GM12892 (cell line): ENCODE results near the gene ZBTB3.
A peak's percentile ranks its signal among the peaks of the same experiment; 100 is the strongest.

Source experiments
- DNase-seq: peaks from one replicate; pipeline ENCODE4 v3.0.0; 2011; ENCODE audit not compliant: insufficient read length
- FAIRE-seq: peaks from 2 replicates; lab custom pipeline; 2011; peaks lifted over from hg19 to GRCh38; lab: Jason Lieb, UNC
- POLR2A ChIP-seq: IDR thresholded peaks from 2 replicates; pipeline ENCODE4 v1.6.1; 2011; ENCODE audit warnings: low read depth, low read length, control low read depth
- POLR2AphosphoS5 ChIP-seq: IDR thresholded peaks from 2 replicates; pipeline ENCODE4 v1.6.1; 2011; ENCODE audit warnings: low read depth, low read length, control low read depth
- TAF1 ChIP-seq: IDR thresholded peaks from 2 replicates; pipeline ENCODE4 v1.6.1; 2011; ENCODE audit warnings: low read depth, mild to moderate bottlenecking, control low read depth, low read length, borderline replicate concordance

ZBTB3 gene

DNA sequence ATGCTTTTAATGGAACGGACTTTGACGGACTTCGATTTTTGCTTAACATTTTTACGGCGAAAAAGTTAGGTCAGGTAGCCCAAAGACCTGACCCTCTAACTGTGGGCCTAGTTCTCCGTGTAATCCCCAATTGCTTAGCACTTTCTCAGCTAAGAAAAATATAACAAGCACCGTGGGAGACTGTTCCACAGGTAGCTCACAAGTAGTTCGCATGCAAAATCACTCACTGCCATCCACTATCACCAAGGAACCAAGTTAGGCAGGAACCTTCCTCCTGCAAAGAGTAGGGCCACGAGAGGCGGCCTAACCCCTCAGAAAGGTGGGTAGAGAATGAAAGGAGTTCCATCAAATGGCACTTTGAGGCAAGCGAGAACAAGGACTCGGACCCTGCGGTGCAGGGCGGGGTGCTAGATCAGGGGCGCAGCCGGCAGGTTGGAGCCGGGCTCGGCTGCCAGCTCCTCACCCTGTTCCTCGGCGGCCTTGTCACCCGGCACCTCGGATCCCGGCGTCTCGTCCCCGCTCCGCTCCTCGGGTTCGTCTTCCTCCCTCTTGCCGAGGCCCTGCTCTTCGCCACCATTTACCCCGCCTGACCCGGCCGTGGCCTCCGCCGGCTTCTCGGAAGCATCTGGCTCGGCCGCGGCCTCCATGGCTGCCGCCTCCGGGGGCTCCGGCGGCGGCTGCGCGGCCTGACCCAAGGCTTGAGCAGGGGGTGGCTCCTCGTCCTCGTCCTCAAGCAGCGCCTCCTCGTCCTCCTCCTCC, 27.6 kb downstream of the ZBTB3 start:
- 0 out of 2 replicates have a peak, but pooled peaks have one; percentile 28 for TF ChIP-seq TAF1
- TF ChIP-seq POLR2A = no peak
- peak; percentile 21 for FAIRE-seq
- DNase-seq = no peak

DNA sequence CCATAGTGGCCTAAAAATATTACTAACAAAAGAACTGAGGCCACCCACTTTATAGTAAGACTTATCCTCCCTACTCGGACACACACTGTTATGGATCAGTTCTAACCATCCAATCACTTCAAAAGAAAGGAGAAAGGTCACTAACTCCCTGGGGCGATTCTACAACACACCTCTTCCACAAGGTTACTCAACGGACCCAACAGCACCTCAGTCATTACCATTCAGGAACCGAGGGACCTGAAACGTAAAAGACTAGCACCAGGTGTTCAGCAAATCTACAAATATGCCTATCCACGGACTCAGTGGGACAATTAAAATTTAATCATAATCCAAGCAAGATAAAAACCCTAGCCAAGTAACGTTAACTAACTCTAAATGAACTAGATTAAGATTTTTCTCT, 28.3 kb downstream of the ZBTB3 start:
- no peak for FAIRE-seq
- TF ChIP-seq POLR2AphosphoS5 = no peak
- no peak for TF ChIP-seq TAF1
- no peak for TF ChIP-seq POLR2A
- DNase-seq = no peak

DNA sequence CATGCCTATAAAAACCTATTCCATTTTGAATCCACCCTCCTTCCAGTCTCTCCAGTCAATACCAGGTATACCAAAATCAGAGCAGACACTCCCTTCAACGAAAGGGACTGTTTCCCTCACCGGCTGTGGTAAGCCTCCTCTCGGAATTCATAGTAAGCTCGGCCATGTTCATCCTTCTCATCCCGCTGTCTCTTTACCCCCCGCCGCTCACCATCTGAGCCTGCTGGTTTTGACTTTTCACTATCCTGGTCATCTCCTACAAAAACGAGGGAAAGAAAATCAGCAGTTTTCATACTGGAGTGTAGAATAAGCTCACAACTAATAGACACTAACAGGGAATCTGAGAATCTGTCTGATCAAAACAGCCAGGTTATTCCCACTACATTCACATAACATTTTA, 29.8 kb downstream of the ZBTB3 start:
- DNase-seq = no peak
- TF ChIP-seq POLR2A (no peak), TAF1 (no peak), POLR2AphosphoS5 (no peak)
- FAIRE-seq = no peak

DNA sequence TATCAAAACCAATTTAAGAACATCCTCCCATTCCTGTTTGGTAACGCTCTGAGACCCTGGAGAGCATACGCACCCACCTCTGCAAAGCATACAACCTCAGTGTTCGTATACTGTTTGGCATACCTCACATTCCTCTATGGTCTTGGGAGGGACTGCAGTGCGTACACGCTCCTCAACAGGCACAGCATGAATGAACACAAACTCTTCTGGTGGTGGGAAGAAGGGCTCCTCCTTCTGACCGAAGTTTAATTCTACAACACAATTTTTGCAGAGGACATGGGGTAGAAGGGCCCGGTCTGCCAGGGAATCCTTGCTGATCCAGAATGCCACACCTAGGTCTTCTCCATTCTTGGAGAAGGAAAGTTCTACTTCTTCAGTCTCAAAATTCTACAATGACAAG, 32.0 kb downstream of the ZBTB3 start:
- DNase-seq = no peak
- TF ChIP-seq POLR2A (no peak), POLR2AphosphoS5 (no peak), TAF1 (no peak)
- FAIRE-seq = no peak

DNA sequence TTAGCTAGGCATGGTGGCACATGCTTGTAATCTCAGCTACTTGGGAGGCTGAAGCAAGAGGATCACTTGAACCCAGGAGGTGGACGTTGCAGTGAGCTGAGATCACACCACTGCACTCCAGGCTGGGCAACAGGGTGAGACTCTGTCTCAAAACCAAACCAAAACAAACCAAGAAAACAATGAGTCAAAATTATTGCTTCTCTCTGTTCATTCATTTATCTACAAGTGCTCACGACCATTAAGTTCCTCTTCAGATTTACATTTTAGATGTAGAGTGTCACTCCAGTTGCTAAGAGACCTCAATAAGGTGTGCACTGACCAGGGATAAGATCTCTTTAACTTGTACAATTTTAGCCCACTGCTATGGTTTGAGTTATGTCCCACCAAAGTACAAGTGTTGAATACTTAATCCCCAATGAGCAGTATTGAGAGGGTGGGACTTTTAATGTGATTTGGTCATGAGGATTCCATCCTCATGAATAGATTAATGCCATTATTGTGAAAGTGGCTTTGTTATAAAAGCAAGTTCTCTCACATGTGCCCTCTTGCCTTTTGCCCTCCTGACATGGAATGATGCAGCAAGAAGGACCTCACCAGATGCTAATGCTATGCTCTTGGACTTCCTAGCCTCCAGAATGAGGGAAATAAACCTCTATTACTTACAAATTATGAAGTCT, 34.5 kb downstream of the ZBTB3 start:
- FAIRE-seq = no peak

DNA sequence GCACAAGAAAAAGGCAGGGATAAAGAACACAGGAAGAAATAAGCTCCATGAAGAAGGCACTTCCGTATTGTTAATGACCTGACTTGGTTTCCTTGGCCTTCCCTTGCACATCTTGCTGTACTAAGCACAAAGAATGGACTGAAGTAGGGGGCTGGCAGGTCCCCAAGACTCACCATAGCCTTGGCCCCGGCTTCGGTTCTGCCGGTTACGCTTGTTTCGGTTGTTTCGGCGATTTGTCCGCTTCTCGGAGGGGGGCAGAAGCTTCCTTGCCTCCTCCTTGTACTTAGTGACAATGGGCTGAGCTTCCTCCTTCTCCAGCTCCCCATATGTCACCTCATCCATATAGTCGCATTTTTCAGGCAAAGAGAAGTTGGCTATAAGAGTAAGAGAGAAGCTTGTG, 37.1 kb downstream of the ZBTB3 start:
- FAIRE-seq (no peak), DNase-seq (no peak)
- TF ChIP-seq POLR2A (no peak), POLR2AphosphoS5 (no peak), TAF1 (no peak)

More for the DNA sequence above, 34.5 kb downstream of the ZBTB3 start:
- no peak for DNase-seq
- no peak for TF ChIP-seq POLR2AphosphoS5
- no peak for TF ChIP-seq TAF1
- TF ChIP-seq POLR2A = no peak

DNA sequence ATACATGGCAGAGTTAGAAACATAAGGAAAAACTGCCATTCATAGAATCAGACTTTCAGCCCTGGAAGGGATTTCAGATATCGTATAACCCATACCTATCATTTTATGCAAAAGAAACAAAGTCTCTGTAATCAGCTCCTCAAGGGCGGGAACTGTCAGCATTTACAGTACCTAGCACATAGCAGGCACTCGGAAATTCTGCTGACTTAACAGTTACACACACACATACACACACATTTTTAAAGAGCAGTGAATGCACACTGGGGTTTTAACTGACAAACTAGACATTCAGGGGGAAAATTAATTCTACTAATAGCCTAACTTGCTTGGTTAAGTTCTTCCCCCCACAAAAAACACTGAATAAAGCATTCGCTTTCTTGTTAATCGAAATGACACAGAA, 37.8 kb downstream of the ZBTB3 start:
- FAIRE-seq (no peak), DNase-seq (no peak)
- TF ChIP-seq POLR2AphosphoS5 = no peak
- TF ChIP-seq POLR2A = no peak
- no peak for TF ChIP-seq TAF1

DNA sequence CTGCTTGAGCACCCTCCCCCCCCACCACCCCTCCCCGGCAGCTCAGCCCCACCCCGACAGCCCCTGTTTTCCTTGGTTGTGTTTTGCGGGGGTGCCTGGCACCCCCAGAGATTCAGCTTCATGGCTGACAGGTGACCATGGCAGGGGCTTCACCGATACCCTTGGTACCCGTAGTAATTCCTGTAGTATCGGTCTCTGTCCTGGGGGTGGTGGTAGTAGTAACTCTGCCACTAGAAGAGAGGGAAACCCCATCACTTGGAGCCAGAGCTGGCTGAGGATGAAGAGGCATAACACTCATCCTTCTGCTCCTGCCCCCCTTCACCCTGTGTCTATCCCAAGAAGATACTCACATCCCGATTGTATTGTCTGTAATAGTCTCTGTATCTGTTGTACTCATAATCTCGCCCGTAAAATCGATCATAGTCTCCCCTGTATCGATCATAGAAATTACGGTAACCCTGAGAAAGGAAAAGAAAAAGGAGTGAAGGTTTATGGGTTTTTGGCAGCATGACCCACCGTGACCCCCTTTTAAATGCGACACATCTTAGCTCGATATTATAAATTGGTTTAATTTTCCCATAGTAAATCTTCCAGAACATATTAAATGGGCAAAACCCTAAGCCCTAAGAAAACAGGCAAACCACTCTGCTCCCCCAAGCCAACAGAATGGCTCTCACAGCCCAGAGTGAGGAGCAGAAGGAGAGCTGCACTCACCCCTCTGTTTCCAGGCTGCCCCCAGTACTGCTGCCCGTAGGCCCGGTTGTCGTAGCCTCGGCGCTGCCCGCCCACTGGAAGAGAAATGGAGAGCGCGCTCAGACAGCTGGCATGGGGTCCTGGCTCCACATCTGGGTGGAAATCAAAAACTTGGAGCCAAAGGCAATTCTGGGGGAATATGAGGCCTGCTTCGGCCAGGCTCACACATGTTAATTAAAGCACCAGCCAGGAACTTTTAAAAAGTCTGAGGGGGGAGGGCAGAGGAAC, 38.5 kb downstream of the ZBTB3 start:
- TF ChIP-seq POLR2A (no peak), POLR2AphosphoS5 (no peak), TAF1 (no peak)
- DNase-seq = no peak
- no peak for FAIRE-seq

DNA sequence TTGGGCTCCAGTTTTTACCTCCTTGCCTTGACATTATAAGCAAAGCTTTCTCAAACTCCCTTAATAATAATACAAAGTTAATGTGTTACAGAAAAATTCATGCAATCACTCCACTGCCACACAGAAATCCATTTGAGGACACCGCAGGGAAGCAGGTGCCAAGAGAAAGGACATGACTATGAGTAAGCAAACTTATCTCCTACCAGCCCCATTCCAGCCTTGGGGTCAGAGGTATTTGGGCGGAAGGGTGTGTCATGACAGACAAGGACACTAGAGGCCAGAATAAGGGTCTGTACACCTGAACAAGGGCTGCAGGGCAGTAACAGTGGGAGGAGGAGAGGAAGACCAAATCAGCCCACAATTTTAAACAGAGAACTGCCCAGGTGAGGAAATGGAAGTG, 40.6 kb downstream of the ZBTB3 start:
- DNase-seq (no peak), FAIRE-seq (no peak)
- TF ChIP-seq POLR2A = no peak
- TF ChIP-seq POLR2AphosphoS5 = no peak
- no peak for TF ChIP-seq TAF1

DNA sequence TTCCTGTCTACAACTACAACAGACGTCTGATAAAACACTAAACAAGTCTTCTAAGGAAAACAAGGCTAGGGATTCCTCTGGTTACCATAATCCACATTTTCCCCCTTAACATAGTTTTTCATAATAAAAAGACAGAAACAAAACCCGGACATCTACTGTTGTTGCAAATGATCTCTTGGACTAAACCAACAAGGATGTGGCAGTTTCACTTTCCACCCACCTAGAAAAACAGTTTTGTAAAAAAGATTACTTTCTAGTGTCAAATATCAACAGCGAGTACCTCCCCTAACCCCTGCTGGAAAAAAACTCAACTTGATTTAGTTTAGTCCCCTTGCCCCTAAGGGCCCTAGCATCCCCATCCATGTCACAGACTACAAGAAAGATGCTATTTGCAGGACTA, 41.1 kb downstream of the ZBTB3 start:
- FAIRE-seq = no peak
- TF ChIP-seq POLR2AphosphoS5 = no peak
- no peak for TF ChIP-seq POLR2A
- no peak for TF ChIP-seq TAF1
- no peak for DNase-seq

DNA sequence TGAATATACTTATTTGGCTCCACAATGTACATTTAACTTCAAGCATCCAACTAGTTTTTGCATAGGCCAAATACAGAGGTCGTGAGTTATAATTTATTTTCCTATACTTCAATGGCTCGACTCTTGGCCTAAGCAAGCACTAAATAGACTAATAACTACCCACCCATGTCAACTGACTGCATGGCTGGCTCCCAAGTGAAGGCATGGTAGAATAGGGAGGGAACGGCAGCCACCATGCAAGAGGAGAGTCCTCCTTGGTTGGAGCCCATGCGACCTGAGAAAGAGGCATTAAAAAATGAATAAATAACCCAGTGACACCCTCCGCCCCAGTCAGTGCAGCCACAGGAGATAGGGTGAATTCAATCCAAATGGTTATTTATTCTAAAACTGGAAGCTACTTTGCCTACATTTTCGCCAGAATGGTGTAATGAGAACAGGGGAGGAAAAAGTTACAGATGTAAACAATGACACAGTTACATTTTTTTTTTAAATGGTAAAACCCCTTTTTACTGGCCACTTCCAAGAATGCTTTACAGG, 41.6 kb downstream of the ZBTB3 start:
- FAIRE-seq (no peak), DNase-seq (no peak)
- TF ChIP-seq TAF1 (no peak), POLR2AphosphoS5 (no peak), POLR2A (no peak)
